Stimulated activated CD4-positive, alpha-beta T cell treated with anti-CD3 and anti-CD28 coated beads, Interleukin-1b, Interleukin-23, amount 100 ng/mL, for 48 hours (primary cell): Measurements from ENCODE around the gene ZNF124.
"Not testable (repeated sequence)": the region's sequence is repeated elsewhere in the genome, so short reads cannot be mapped to it uniquely, and the experiment has no call there.

Source experiments
- DNase-seq: peaks from one replicate; pipeline ENCODE4 v3.0.0-alpha.2; 2020

The ZNF124 gene

DNA sequence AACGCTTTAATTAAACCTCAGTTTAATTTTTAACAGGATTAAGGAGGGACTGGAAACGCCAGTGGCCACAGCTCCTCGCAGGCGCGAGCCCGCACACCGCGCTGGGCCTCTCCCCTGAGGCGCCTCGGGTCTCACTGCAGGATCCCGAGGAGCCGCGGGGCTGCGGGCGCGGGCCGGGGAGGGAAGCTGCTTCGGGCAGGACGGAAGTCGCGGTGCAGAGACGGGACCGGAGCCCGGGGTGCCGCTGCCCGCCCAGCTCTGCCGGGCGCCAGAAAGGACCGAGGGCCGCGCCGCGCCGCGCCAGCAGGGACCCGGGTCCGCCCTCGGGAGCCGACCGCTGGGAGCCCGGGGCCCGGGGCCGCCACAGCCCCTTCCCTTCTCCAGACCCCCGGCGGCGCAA is 377 bp downstream of the ZNF124 start:
- not testable (repeated sequence) for DNase-seq

DNA sequence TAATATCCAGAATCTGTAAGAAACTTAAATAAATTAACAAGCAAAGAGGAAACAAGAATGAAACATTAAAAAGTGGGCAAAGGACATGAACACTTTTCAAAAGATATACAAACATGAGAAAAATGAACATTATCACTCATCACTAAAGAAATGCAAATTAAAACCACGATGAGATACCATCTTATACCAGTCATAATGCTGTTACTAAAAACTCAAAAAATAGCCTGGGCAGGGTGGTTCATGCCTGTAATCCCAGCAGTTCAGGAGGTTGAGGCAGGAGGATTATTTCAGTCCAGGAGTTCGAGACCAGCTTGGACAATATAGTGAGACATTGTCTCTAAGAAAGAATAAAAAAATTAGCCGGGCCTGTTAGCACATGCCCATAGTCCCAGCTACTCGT is 6.1 kb downstream of the ZNF124 start:
- DNase-seq, result no peak

DNA sequence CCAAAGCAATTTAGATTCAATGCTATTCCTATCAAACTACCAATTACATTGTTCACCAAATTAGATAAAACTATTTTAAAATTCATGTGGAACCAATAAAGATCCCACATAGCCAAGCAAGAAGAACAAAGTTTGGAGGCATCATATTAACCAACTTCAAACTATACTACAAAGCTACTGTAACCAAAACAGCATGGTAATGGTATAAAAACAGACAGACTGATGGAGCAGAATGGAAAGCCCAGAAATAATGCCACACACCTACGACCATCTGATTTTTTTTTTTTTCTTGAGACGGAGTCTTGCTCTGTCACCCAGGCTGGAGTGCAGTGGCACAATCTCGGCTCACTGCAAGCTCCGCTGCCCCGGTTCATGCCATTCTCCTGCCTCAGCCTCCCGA is 7.1 kb downstream of the ZNF124 start:
- DNase-seq, result no peak

DNA sequence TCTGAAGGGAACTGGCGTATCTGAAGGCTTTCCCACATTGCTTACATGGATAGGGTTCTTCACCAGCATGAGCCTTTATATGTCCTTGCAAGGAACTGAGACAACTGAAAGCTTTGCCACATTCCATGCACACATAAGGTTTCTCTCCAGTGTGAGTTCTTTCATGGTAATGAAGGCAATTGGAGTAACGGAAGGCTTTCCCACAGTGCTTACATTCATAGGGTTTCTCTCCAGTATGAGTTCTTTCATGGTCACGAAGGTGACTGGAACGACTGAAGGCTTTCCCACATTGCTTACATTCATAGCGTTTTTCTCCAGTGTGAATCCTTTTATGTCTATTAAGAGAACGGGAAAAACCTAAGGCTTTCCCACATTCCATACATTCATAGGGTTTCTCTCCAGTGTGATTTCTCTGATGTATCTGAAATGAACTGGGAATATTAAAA is 15.0 kb downstream of the ZNF124 start:
- DNase-seq, result no peak

DNA sequence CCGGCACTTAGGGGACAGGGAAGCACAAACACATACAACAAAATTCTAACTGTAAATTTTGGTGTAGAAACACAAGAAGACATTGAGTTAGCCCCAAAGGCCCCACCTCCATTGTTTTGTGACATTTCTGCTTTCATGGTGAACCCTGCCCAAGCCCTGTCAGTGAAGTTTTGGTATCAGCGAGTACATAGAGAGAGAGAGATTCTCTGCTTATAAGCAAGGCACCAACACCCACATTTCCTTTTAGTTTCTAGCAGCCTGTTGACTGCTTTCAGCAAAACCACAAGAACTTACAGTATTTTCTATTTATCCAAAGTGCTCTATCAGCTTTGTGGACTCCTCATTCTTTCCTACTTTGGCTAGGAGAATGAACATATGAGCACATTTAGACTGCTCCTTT is 24.0 kb downstream of the ZNF124 start:
- DNase-seq, result no peak

DNA sequence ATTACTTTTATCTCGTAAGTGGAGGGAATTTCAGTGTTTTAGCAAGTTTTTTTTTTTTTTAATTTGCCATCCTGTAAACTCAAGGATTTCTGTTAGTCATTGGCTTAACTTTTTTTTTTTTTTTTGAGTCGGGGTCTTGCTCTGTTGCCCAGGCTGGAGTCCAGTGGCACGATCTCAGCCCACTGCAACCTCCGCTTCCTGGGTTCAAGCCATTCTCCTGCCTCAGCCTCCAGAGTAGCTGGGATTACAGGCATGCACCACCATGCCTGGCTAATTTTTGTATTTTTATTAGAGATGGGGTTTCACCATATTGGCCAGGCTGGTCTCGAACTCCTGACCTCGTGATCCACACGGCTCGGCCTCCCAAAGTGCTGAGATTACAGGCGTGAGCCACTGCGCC is 24.7 kb downstream of the ZNF124 start:
- DNase-seq, result not testable (repeated sequence)

DNA sequence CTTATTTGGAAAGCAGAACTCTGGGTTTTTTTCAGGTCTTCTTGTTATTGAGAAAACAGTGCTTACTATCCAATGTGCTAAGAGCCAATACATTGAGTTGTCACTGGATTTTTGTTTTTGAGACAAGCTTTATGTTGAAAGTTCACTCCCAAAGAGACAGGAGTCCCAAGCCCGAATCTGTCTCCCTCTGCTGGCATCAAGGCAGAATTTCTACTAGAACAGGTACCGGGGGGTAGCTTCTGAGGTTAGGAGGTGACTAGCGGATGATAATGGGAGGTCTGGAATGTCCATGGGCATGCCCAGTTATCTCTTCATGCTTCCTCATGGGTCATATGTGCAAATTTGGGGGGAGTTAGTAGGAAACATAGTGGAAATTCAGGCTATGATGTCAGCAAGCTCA is 25.1 kb downstream of the ZNF124 start:
- no peak for DNase-seq

DNA sequence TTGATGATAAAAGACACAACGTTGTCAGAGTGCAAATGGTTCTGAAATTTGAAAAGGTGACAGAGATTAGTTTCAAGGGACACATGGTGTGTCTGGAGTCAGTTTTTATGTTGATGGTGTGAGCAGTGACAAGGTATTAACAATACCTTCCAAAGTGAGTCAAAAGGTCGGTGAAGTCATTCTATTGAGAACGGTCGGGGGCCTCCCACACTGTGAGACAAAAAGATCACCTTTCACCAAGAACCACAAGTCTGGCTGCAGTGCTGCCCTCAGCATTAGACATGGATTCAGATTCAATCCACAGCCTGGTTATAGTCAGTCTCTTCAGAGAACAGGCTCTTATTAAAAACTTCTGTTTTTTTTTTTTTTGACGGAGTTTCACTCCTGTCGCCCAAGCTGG is 26.5 kb downstream of the ZNF124 start:
- DNase-seq, result no peak

DNA sequence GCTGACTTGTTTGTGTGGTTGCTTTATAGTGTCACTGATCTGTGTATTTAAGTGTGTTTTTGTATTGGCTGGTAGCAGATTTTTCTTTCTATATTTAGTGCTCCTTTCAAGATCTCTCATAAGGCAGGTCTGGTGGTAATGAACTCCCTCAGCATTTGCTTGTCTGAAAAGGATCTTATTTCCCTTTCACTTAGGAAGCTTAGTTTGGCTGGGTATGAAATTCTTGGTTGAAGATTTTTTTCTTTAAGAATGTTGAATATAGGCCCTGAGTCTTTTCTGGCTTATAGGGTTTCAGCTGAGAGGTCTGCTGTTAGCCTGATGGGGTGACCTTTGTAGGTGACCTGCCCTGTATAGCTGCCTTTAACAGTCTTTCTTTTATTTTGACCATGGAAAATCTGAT is 32.3 kb downstream of the ZNF124 start:
- not testable (repeated sequence) for DNase-seq

DNA sequence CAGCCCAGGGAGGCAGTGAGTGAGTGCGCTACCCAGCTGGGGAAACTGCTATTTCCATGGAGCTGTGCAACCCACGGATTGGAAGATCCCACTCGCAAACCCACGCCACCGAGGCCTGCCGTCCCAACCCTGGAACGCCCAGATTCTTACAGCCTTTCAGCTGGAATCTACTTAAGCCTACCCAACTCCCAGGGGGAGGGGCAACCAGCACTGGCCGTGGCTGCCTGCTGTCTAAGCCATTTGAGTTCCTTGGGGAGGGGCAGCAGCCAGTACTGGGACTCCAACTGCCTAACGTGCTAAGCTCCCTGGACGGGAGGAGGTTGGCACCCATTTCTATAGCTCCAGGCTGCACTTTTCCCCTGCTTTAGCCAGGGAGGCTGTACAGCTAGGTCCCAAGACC is 40.6 kb downstream of the ZNF124 start:
- DNase-seq, result no peak

DNA sequence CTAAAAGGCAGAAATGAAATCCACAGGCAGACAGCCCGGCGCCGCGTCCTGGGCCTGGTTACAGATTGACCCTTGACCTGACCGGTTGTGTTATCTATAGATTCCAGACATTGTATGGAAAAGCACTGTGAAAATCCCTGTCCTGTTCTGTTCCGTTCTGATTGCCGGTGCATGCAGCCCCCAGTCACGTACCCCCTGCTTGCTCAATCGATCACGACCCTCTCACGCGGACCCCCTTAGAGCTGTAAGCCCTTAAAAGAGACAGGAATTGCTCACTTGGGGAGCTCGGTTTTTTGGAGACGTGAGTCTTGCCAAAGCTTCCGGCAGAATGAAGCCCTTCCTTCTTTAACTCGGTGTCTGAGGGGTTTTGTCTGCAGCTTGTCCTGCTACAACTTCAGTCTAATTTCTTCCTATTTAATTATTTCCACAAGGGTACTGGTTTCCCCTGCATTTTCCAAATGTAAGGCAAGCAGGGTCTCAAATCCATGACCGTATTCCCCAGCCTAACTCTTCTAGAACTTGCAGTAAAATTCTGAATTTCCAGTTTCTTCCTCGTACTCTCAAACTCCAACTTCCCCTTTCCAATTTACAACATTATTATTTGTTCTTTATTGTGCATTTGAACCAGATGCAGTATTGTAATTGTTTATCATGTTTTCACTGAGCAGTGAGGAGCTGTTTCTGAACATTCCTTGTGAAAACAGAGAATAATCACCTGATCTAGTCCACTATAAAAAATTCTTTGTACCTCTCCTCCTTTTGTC is 44.1 kb downstream of the ZNF124 start:
- not testable (repeated sequence) for DNase-seq

DNA sequence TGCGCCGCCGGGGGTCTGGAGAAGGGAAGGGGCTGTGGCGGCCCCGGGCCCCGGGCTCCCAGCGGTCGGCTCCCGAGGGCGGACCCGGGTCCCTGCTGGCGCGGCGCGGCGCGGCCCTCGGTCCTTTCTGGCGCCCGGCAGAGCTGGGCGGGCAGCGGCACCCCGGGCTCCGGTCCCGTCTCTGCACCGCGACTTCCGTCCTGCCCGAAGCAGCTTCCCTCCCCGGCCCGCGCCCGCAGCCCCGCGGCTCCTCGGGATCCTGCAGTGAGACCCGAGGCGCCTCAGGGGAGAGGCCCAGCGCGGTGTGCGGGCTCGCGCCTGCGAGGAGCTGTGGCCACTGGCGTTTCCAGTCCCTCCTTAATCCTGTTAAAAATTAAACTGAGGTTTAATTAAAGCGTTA is 45.2 kb downstream of the ZNF124 start:
- not testable (repeated sequence) for DNase-seq

DNA sequence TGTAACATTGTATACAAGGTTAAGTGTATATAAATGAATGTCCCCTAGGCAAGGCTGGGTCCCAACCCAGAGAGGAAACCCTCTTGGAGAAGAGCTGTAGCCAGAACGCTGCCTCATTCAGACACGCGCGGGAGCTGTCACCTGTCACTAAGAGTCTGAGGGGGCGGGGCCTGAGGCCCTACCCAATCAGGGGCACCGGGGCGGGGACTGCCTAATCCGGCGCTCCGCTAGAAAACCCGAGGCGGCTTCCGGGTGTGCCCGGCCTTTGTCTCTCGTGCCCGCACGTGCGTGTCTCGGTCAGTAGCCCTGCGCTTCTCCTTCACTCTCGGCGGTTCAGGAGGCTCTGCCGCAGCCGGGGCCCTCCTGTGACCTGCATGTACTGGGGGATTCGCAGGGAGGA is 45.7 kb downstream of the ZNF124 start:
- not testable (repeated sequence) for DNase-seq

DNA sequence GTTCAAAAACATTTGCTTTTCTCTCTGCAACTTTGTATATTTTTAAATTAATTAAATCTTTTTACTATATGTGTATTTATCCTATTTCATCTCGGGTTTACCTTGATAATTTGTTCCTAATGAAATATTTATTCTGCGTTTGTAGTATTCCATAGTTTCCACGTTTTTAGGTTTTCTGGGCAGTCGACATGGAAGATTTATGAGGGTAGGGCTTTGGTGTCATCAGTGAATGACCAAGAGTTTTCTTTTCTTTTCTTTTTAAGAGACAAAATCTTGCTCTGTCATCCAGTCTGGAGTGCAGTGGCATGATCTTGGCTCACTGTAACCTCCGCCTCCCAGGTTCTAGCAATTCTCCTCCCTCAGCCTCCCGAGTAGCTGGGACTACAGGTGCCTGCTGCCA is 50.4 kb downstream of the ZNF124 start:
- DNase-seq, result no peak

DNA sequence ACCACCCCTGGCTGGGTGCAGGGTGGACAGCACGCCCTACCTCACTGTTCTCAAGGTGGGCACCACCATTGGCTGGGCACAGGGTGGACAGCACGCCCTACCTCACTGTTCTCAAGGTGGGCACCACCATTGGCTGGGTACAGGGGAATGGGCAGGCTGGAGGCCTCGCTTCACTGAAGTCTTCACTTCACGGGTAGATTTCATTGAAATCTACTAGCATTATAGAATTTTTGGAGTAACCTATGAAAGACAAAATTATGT is 51.5 kb downstream of the ZNF124 start:
- not testable (repeated sequence) for DNase-seq

DNA sequence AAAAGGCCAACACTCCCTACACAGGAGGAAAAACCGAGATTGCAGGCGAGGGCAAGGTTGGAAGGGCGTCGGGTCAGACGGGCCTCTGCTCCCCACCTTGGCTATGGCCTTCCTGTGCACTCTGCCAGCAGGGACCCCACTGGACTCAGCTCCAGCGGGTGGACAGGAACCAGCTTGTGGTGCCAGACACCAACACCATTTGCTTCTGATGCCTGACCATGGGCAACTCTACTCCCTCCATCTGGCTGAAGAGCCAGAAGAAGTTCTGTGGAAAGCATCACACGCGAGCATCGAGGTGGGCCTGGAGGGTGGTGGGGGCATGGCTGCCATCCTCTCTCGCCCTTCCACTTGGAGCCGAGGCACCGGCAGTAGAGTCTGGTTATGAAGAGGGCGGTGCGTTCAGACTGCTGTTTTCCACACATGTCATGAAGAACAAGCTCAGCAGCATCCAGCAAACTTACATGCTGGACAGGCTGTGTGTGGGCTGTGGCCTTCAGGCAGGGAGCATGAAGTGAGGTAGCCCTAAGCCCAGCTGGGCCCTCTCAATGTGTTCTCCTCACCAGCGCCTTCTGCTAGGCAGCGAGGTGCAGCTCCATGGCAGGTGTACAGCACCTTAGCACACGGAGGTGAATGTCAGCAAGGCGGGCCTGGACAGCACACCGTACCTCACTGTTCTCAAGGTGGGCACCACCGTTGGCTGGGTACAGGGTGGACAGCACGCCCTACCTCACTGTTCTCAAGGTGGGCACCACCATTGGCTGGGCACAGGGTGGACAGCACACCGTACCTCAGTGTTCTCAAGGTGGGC is 52.0 kb downstream of the ZNF124 start:
- no peak for DNase-seq

DNA sequence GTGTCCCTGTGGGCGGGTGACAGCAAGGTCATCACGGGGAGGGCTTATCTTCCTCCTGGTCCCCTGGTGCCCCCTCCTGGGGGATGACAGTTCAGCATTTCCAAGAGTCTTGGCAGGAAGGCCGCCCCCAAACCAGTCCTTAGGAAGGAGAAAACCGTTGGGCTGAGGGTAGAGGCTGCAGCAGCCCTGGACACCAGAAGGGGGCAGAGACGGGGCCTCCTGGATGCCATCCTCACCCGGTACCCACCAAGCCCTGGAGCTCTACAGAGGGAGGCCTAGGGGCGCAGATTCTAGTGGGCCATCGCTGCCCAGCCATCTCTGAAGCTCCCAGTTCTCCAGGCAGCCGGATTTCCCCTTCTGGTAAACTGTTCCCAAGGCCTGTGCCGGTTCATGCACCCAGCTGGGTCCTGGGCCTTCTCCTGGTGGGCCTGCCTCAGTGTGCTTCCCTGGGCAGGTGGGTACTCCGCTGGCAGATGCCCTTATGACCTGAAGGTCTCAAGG is 52.8 kb downstream of the ZNF124 start:
- DNase-seq, result peak; percentile 61

DNA sequence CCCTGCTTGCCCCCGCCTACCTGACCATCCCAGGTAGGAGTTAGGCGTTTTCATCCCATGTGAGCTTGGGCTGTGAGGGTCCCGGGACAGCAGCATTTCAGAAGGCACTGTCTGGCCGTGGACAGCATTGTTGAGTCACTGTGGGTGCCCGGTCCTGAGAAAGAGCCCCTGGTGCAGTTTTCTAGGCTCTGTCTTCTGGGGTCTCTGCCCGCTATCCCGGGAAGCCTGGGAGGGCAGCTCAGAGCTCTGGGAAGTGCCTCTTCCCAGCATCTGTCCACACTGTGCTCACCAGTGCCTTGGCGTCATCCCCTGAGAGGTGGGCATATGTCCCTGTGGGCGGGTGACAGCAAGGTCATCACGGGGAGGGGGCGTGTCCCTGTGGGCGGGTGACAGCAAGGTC is 56.3 kb downstream of the ZNF124 start:
- DNase-seq, result no peak

DNA sequence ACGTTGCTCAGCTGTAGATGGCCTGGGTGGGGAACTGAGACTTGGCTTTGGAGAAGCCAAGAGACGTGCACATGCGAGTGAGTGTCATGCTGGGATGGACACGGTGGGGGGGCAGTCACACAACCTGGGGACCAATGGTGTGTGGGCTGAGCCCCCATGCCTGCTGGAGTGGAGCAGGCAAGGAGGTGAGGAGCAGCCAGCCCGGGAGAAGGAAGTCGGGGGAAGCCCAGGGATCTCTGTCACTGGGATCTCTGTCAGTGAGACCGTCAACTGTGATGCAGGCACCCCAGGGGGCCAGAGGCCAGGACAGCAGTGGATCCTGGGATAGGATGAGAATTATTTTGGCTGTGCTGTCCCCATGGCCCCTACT is 56.7 kb downstream of the ZNF124 start:
- no peak for DNase-seq

DNA sequence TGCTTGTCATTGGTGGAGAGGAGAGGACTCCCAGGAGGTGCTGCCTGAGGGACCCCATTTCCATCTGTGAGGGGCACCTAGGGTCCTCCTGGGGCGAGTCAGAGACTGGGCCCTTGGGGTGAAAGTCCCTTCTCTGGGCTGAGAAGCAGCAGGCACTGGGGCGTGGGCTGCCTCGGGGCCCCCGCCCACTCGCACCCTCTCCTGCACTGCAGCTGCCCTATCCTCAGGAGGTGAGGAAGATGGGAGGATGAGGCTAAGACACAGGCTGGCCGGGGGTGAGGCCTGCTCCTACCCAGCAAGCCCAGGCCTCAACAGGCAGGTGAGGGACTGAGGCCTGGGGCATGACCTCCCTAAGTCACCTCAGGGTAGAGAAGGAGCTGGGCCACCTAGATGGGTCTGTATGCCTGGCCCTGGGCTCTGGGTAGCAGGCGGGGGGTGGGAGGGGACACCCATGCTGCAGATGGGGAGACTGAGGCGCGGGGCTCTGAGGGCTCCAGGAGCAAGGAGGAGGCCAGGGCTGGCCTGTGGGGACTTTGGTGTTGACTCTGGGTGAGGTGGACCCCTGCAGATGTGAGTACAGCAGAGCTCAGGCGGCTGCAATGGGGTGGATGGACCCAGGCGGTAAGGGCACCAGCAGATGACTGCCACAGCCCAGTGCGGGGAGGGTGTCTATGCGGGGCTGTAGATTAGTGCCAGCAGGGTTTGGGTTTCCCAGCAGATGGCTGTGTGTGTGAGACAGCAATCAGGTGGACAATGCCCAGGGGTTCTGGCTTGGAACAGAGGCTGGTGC is 57.3 kb downstream of the ZNF124 start:
- DNase-seq, result no peak

DNA sequence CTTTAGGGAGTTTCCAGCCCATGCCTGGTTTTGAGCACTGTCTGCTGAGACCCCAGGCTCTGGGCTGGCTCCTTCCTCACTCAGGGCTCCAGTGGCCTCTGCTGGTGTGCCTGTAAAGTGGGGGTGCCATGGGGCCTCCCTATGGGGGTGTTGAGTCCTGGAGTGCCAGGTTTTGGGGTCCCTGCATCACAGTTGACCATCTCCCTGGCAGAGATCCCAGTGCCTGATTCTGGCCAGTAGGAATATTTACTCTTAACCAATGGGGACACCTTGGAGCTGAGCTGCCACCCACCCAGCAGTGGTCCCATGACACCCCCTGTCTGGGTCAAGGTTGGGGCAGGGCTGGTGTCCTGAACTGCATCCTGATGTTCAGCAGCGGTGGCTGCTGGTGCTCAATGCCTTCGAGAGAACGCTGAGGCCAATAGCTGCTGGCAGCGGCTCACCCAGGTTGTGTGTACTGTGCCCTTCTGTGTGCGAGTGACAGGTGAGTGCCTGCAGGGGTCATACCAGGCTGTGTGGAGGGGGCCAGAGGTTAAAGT is 58.0 kb downstream of the ZNF124 start:
- no peak for DNase-seq

DNA sequence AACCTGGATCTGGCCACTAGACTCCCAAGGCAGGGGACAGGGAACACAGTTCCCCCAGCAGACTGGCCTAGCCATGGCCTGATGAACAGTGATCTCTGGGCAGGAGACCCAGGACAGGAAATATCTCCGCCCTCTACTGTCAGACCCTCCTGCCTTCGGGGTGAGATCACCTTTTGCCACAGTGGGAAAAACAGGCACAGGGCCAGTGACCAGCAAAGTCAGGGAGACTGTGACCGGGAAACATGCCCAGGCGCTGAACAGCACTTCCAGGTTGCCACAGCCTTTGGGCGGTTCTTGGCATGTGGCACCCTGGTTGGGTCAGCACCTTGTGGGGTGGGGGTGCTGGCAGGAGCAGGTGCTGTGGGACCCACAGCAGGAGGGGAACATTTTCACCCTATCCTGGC is 58.7 kb downstream of the ZNF124 start:
- DNase-seq, result no peak

DNA sequence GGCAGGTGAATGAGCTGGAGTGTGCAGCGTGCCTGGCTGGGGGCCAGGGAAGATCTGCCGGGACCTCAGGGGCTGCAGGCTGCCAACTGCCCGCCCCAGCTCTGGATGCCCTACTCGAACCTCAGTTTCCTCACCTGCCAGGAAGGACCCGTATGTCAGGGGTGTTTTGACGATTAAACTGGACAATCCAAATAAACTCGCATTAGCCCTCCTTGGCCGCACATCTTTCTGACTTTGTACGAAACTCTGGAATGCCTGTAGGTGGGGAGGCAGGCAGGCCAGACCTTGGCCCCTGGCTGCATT is 59.4 kb downstream of the ZNF124 start:
- no peak for DNase-seq
